Erythroblast (primary cell): ENCODE data around the gene MARK2.

ENCODE experiments used
- GATA1 ChIP-seq: IDR thresholded peaks from 2 replicates; pipeline ENCODE4 v1.6.1; 2011; ENCODE audit warnings: low read depth, mild to moderate bottlenecking, control low read depth, low read length, moderate library complexity
- POLR2A ChIP-seq: IDR thresholded peaks from 2 replicates; pipeline ENCODE4 v1.6.1; 2011; ENCODE audit warnings: mild to moderate bottlenecking, low read length

DNA sequence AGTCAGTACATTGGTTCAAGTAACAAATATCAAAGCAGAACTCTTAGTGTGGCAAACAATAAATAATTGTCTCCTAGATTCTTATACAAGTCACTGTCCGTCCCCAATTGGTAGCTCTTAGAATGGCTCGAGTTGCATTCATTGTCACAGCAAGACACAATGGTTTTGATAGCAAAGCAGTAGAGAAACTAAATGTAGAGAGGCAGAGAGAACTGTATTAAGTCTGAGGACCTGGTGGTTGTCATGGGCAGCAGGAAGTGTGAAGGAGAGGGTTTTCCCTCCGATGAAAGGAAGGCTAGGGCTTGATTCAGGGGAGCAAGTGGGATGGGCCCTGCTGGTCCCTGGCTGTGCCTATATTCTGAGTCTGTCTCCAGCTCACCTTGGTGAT, 41.5 kb downstream of the MARK2 start:
- TF ChIP-seq POLR2A (no peak), GATA1 (no peak)
